ENCODE results near the gene TMEM117.

Gene TMEM117

DNA sequence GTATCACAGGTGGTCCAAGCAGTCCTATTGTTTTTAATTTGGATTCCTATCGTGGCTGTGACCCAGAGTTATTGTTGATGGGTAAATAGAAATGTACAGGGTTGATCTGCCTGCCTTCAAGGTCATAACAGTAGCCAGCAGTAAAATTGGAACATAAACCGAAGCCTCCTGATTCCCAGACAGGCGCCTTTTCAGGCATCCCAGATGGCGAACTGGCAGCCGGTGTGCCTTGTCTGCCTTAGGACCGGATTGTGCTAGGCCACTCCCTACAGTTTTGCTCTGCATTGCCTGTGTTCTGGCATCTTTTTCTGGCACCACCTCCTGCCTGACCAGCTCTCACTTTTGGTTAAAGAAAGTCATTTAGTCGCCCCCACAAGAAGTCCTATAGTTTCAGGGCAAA is 22.2 kb downstream of the TMEM117 start:
- no peak overlapping the region for H3K4me2 ChIP-seq (ENCODE audit: low read length)
- no peak overlapping the region for H2AFZ ChIP-seq (ENCODE audit: low read depth, low read length)
- H3K4me1 ChIP-seq (ENCODE audit: low read length), result peaks cover 6% of the 10 kb centered on the region; the same call in 1 of the 2 replicates
- no peaks in the 10 kb centered on the region for H4K20me1 ChIP-seq (ENCODE audit: insufficient read depth, low read length)
- no peaks in the 10 kb centered on the region for H3K36me3 ChIP-seq (replicated peaks; ENCODE audit: low read depth, low read length)
- H3K9ac ChIP-seq (ENCODE audit: low read length), result no peak overlapping the region
- no peaks in the 10 kb centered on the region for H3K27me3 ChIP-seq (ENCODE audit: low read depth, low read length)
- no peak overlapping the region for H3K27ac ChIP-seq (ENCODE audit: low read length)
- no peaks in the 10 kb centered on the region for H3K9me3 ChIP-seq (ENCODE audit: insufficient read depth, low read length)
- no peaks in the 10 kb centered on the region for H3K79me2 ChIP-seq (ENCODE audit: low read length)
- H3K4me3 ChIP-seq (ENCODE audit: low read length), result no peak overlapping the region
- TF ChIP-seq EZH2phosphoT487 (IDR thresholded peaks at IDR 0.05; ENCODE audit: low read depth), result no peak
- TF ChIP-seq, protein P1, sequence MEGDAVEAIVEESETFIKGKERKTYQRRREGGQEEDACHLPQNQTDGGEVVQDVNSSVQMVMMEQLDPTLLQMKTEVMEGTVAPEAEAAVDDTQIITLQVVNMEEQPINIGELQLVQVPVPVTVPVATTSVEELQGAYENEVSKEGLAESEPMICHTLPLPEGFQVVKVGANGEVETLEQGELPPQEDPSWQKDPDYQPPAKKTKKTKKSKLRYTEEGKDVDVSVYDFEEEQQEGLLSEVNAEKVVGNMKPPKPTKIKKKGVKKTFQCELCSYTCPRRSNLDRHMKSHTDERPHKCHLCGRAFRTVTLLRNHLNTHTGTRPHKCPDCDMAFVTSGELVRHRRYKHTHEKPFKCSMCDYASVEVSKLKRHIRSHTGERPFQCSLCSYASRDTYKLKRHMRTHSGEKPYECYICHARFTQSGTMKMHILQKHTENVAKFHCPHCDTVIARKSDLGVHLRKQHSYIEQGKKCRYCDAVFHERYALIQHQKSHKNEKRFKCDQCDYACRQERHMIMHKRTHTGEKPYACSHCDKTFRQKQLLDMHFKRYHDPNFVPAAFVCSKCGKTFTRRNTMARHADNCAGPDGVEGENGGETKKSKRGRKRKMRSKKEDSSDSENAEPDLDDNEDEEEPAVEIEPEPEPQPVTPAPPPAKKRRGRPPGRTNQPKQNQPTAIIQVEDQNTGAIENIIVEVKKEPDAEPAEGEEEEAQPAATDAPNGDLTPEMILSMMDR (IDR thresholded peaks at IDR 0.05; ENCODE audit: low read depth, low read length), result no peak

DNA sequence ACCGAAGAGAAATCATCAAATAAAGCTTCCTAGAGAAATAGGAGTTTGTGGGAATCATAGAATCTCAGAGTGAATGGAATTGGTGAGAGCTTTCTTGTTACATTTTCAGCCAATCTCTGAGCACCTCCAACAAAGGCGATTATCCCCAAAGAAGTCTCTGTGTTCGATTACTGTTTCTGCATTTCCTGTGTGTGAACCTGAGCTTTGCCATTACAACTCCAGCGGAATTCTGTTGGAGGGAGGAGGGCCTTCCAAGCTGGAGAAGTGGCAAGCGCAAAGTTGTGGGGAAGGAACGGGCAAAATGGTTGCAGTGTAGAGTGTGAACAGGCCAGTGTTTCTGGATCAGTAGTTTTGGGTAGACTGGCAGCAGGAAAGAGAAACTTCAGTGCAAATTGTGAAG is 23.1 kb downstream of the TMEM117 start:
- no peaks in the 10 kb centered on the region for H3K79me2 ChIP-seq (ENCODE audit: low read length)
- no peaks in the 10 kb centered on the region for H3K36me3 ChIP-seq (replicated peaks; ENCODE audit: low read depth, low read length)
- no peaks in the 10 kb centered on the region for H3K9me3 ChIP-seq (ENCODE audit: insufficient read depth, low read length)
- peaks cover 6% of the 10 kb centered on the region; the same call in 1 of the 2 replicates for H3K4me1 ChIP-seq (ENCODE audit: low read length)
- H2AFZ ChIP-seq (ENCODE audit: low read depth, low read length), result no peak overlapping the region
- no peak overlapping the region for H3K27ac ChIP-seq (ENCODE audit: low read length)
- TF ChIP-seq, protein P1 (IDR thresholded peaks at IDR 0.05; ENCODE audit: low read depth, low read length), result no peak
- TF ChIP-seq EZH2phosphoT487 (IDR thresholded peaks at IDR 0.05; ENCODE audit: low read depth), result no peak
- H4K20me1 ChIP-seq (ENCODE audit: insufficient read depth, low read length), result no peaks in the 10 kb centered on the region
- H3K4me3 ChIP-seq (ENCODE audit: low read length), result no peak overlapping the region
- no peaks in the 10 kb centered on the region for H3K27me3 ChIP-seq (ENCODE audit: low read depth, low read length)
- no peak overlapping the region for H3K9ac ChIP-seq (ENCODE audit: low read length)
- no peak overlapping the region for H3K4me2 ChIP-seq (ENCODE audit: low read length)

DNA sequence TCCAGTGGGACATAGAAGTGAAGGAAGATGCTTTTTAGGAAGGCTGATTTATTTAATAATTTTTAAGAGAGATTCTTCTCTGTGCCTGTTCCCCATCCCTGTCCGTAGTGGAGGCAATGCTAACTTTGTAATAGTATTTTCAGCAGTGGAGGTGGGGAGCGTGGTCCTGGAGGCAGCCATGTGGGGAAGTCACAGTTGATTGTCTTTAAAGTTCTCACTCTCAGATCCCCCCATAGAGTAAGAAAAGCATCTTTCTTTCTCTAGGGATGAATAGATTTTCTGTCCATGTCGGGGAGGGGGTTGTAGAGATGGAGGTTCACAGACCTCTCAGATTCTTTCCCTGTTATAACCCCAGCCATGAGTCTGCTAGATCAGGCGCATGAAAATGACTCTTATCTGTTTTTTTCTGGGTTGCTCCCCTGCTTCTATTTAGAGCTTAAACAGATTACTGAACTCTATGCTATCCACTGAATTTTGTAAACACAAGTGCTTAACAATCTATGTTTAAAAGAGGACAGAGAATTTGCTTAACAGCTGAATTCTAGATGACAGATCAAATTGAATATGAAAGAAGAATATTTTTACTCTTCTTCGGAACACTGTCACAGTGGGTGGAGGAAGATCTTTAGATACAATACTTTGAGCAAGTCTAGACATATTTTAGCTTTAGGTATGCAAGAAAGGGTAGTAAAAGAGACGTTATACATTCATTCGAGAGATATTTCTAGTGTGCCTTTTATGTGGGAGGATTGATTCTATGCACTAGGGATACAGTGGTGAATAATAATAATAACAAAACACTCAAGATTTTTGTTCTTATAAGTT is 25.3 kb downstream of the TMEM117 start:
- TF ChIP-seq EZH2phosphoT487 (IDR thresholded peaks at IDR 0.05; ENCODE audit: low read depth), result no peak
- TF ChIP-seq, protein P1 (IDR thresholded peaks at IDR 0.05; ENCODE audit: low read depth, low read length), result no peak
- Histone ChIP-seq H3K9me3 (ENCODE audit: insufficient read depth, low read length) (no peaks in the 10 kb centered on the region), H3K9ac (ENCODE audit: low read length) (no peak overlapping the region), H3K36me3 (replicated peaks; ENCODE audit: low read depth, low read length) (no peaks in the 10 kb centered on the region), H3K4me3 (ENCODE audit: low read length) (no peak overlapping the region), H3K27me3 (ENCODE audit: low read depth, low read length) (no peaks in the 10 kb centered on the region), H2AFZ (ENCODE audit: low read depth, low read length) (no peak overlapping the region), H4K20me1 (ENCODE audit: insufficient read depth, low read length) (no peaks in the 10 kb centered on the region), H3K79me2 (ENCODE audit: low read length) (no peaks in the 10 kb centered on the region), H3K4me2 (ENCODE audit: low read length) (no peak overlapping the region), H3K4me1 (ENCODE audit: low read length) (peaks cover 6% of the 10 kb centered on the region; the same call in 1 of the 2 replicates), H3K27ac (ENCODE audit: low read length) (no peak overlapping the region)

DNA sequence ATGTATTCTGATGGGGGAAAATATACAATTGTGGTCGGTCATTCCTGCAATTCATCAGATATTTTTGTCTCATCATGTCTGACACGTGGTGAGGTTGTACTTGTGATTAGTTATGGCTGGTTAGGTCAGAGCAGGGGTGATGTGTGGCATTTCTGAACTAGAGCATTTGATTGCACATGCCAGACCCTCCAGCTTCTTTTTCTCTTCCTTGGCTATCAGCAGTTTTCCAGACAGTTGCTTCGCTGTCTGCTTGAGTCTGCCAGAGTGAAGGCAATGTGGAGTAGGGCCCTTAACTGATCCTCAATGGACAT is 25.9 kb downstream of the TMEM117 start:
- no peaks in the 10 kb centered on the region for H3K79me2 ChIP-seq (ENCODE audit: low read length)
- no peak overlapping the region for H2AFZ ChIP-seq (ENCODE audit: low read depth, low read length)
- no peaks in the 10 kb centered on the region for H3K27me3 ChIP-seq (ENCODE audit: low read depth, low read length)
- H4K20me1 ChIP-seq (ENCODE audit: insufficient read depth, low read length), result no peaks in the 10 kb centered on the region
- no peak for TF ChIP-seq EZH2phosphoT487 (IDR thresholded peaks at IDR 0.05; ENCODE audit: low read depth)
- TF ChIP-seq, protein P1 (IDR thresholded peaks at IDR 0.05; ENCODE audit: low read depth, low read length), result no peak
- no peaks in the 10 kb centered on the region for H3K9me3 ChIP-seq (ENCODE audit: insufficient read depth, low read length)
- no peak overlapping the region for H3K4me2 ChIP-seq (ENCODE audit: low read length)
- H3K4me1 ChIP-seq (ENCODE audit: low read length), result peaks cover 6% of the 10 kb centered on the region; the same call in 1 of the 2 replicates
- no peaks in the 10 kb centered on the region for H3K36me3 ChIP-seq (replicated peaks; ENCODE audit: low read depth, low read length)
- no peak overlapping the region for H3K4me3 ChIP-seq (ENCODE audit: low read length)
- H3K9ac ChIP-seq (ENCODE audit: low read length), result no peak overlapping the region
- H3K27ac ChIP-seq (ENCODE audit: low read length), result no peak overlapping the region
